SJCRH30 (cell line): Measurements from ENCODE around the gene SLC44A5. TPM values are rescaled to one million over a fixed set of nuclear protein-coding genes. Genes with fewer than 3 reads are reported as not detected.
A peak's percentile ranks its signal among the peaks of the same experiment; 100 is the strongest.
"Not testable (repeated sequence)": the region's sequence is repeated elsewhere in the genome, so short reads cannot be mapped to it uniquely, and the experiment has no call there.

Experiments used
- DNase-seq, 2 experiments: peaks; one replicate each; pipeline ENCODE4 v3.0.0-alpha.2; 2015 to 2020
- H3K27ac ChIP-seq: fragments of 250-450 bp; sonication (Bioruptor Pico); 2 replicates; pipeline ENCODE4 v1.5.1; 2020; ENCODE audit warnings: mild to moderate bottlenecking, moderate library complexity
- H3K27me3 ChIP-seq: fragments of 250-450 bp; sonication (Bioruptor Pico); 2 replicates; pipeline ENCODE4 v1.5.1; 2020; ENCODE audit warnings: mild to moderate bottlenecking, moderate library complexity
- H3K36me3 ChIP-seq: fragments of 250-450 bp; sonication (Bioruptor Pico); 2 replicates; pipeline ENCODE4 v1.5.1; 2020; ENCODE audit warnings: mild to moderate bottlenecking, moderate library complexity
- H3K4me1 ChIP-seq: fragments of 250-450 bp; sonication (Bioruptor Pico); 2 replicates; pipeline ENCODE4 v1.5.1; 2020; ENCODE audit warnings: mild to moderate bottlenecking, moderate library complexity
- H3K4me3 ChIP-seq: fragments of 250-450 bp; sonication (Bioruptor Pico); 2 replicates; pipeline ENCODE4 v1.5.1; 2020; ENCODE audit warnings: mild to moderate bottlenecking, moderate library complexity
- H3K9me3 ChIP-seq: fragments of 250-450 bp; sonication (Bioruptor Pico); replicated peaks from 2 replicates; pipeline ENCODE4 v1.5.1; 2020; ENCODE audit warnings: mild to moderate bottlenecking, moderate library complexity
- total RNA-seq: library from RNA; depleted of rRNA; stranded (reverse); fragments of >200 nt; shearing (Covaris generic); gene quantifications from 2 replicates; pipeline ENCODE4 v1.2.3, GENCODE V29; 2014; rRNA removed

Gene SLC44A5
- total RNA-seq, result 0.33 and 0.47 TPM in 2 replicates

GRCh38 chr1:75611014-75611413, at the start of gene SLC44A5:
Gene SLC44A5, minus strand, starts transcription at chr1:75611114. Its CDS starts 69,667 bp downstream, at chr1:75541447.
- H3K4me3 ChIP-seq, result no peak within 1 kb of the TSS
- H3K9me3 ChIP-seq, result no peaks in the 10 kb centered on the region
- H3K27ac ChIP-seq, result no peak within 1 kb of the TSS

DNA sequence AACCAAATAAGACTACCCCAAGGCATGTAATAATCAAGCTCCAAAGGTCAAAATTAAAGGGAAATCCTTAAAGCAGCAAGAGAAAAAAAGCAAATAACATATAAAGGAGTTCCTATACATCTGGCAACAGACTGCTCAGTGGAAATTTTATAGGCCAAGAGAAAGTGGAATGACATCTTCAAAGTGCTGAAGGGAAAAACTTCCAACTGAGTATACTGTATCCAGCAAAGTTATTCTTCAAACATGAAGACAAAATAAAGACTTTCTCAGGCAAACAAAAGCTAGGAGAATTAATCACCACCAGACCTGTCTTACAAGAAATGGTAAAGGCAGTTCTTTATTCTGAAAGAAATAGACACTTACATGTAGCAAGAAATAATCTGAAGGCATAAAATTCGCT, 45.0 kb upstream of the SLC44A5 start:
- H3K27me3 ChIP-seq, result no peaks in the 10 kb centered on the region
- no peaks in the 10 kb centered on the region for H3K9me3 ChIP-seq
- no peaks in the 10 kb centered on the region for H3K4me1 ChIP-seq
- no peak overlapping the region for H3K4me3 ChIP-seq
- DNase-seq, result no peak
- H3K36me3 ChIP-seq, result no peaks in the 10 kb centered on the region
- no peak overlapping the region for H3K27ac ChIP-seq

More at GRCh38 chr1:75611014-75611413, at the start of gene SLC44A5:
- Histone ChIP-seq H3K36me3 (no peaks in the 10 kb centered on the region), H3K27me3 (peaks cover 5% of the 10 kb centered on the region; the same call in 1 of the 2 replicates), H3K4me1 (no peaks in the 10 kb centered on the region)
- DNase-seq, result no peak

DNA sequence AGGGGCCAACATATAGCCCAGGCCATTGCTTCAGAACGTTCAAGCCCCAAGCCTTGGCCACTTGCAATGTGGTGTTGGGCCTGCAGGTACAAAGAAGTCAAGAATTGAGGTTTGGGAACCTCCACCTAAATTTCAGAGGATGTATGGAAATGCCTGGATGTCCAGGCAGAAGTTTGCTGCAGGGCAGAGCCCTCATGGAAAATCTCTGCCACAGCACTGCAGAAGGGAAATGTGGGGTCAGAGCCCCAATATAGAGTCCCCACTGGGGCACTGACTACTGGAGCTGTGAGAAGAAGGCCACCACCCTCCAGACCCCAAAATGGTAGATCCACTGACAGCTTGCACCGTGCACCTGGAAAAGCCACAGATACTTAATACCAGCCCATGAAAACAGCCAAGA, 36.3 kb upstream of the SLC44A5 start:
- not testable (repeated sequence) for H3K9me3 ChIP-seq, H3K36me3 ChIP-seq, H3K4me1 ChIP-seq, H3K27me3 ChIP-seq, H3K4me3 ChIP-seq, DNase-seq, H3K27ac ChIP-seq

- not testable (repeated sequence) for H3K4me1 ChIP-seq, H3K9me3 ChIP-seq, H3K36me3 ChIP-seq
Measured at GRCh38 chr1:75645153-75645552, 34.2 kb upstream of the SLC44A5 start.

GRCh38 chr1:75643460-75643859, 32.5 kb upstream of the SLC44A5 start:
- Histone ChIP-seq H3K4me3 (no peak overlapping the region), H3K27me3 (no peaks in the 10 kb centered on the region), H3K27ac (no peak overlapping the region), H3K4me1 (no peaks in the 10 kb centered on the region), H3K36me3 (no peaks in the 10 kb centered on the region), H3K9me3 (no peaks in the 10 kb centered on the region)
- DNase-seq, result peak; percentile 38 to 69

More at GRCh38 chr1:75645153-75645552, 34.2 kb upstream of the SLC44A5 start:
- H3K27ac ChIP-seq, DNase-seq, H3K4me3 ChIP-seq, H3K27me3 ChIP-seq: not testable (repeated sequence)

- H3K9me3 ChIP-seq, result no peaks in the 10 kb centered on the region
- no peak overlapping the region for H3K27ac ChIP-seq
- no peaks in the 10 kb centered on the region for H3K27me3 ChIP-seq
- H3K4me3 ChIP-seq, result no peak overlapping the region
- H3K36me3 ChIP-seq, result no peaks in the 10 kb centered on the region
- no peak for DNase-seq
- no peaks in the 10 kb centered on the region for H3K4me1 ChIP-seq
Measured at GRCh38 chr1:75641325-75641724, 30.4 kb upstream of the SLC44A5 start.

DNA sequence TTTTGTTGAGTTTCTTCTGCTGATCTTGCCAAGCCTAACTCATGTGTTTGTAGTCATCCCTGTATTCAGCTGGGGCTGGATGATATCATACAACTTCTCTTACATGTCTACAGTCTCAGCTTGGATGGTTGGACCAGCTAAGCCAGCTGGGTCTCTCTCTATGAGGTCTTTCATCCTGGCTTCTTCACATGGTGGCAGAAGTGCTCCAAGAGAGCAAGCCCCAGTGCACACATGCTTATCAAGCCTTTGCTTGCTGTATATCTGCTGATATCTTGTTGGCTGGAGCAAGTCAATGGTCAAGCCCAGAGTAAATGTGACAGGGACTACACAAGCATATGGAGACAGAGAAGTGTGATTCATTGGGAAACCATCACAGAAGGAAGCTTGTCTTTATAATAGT, 29.2 kb upstream of the SLC44A5 start:
- Histone ChIP-seq H3K4me3 (no peak overlapping the region), H3K27me3 (no peaks in the 10 kb centered on the region), H3K4me1 (no peaks in the 10 kb centered on the region), H3K27ac (no peak overlapping the region), H3K36me3 (no peaks in the 10 kb centered on the region), H3K9me3 (no peaks in the 10 kb centered on the region)
- no peak for DNase-seq

GRCh38 chr1:75632350-75632949, 21.5 kb upstream of the SLC44A5 start:
- H3K4me3 ChIP-seq, result no peak overlapping the region
- no peaks in the 10 kb centered on the region for H3K9me3 ChIP-seq
- H3K27me3 ChIP-seq, result no peaks in the 10 kb centered on the region
- DNase-seq, result peak in 1 of 2 experiments; percentile 60
- H3K4me1 ChIP-seq, result no peaks in the 10 kb centered on the region
- H3K27ac ChIP-seq, result no peak overlapping the region
- no peaks in the 10 kb centered on the region for H3K36me3 ChIP-seq

GRCh38 chr1:75630998-75631397, 20.1 kb upstream of the SLC44A5 start:
- Histone ChIP-seq H3K4me3 (no peak overlapping the region), H3K9me3 (no peaks in the 10 kb centered on the region), H3K27ac (no peak overlapping the region), H3K4me1 (no peaks in the 10 kb centered on the region), H3K27me3 (no peaks in the 10 kb centered on the region), H3K36me3 (no peaks in the 10 kb centered on the region)
- no peak for DNase-seq

- Histone ChIP-seq H3K36me3 (no peaks in the 10 kb centered on the region), H3K9me3 (no peaks in the 10 kb centered on the region), H3K4me1 (no peaks in the 10 kb centered on the region), H3K4me3 (no peak overlapping the region), H3K27ac (no peak overlapping the region), H3K27me3 (no peaks in the 10 kb centered on the region)
- DNase-seq, result no peak
Measured at GRCh38 chr1:75630004-75630594, 19.2 kb upstream of the SLC44A5 start.

DNA sequence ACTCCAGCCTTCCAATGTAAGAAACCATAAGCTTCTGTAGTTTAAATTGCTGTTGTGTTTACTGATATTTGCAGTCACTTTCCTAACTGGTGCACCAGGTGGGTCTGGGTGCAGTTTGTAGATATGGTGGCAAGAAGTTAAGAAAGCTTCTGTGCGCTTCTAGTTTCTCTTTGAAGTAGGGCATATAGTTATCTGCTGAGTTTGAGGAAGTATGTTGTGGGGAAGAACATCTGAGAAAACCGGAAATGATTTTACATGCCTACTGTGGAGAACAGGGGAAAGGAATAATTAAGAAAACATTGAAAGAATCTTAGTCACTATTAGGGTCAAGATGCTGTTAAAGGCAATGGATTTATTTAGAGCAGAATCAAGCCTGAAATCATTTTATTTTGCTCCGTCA, 14.9 kb upstream of the SLC44A5 start:
- Histone ChIP-seq H3K4me3 (no peak overlapping the region), H3K36me3 (no peaks in the 10 kb centered on the region), H3K4me1 (no peaks in the 10 kb centered on the region), H3K27ac (no peak overlapping the region), H3K27me3 (peaks cover 6% of the 10 kb centered on the region; the same call in 1 of the 2 replicates), H3K9me3 (no peaks in the 10 kb centered on the region)
- no peak for DNase-seq

DNA sequence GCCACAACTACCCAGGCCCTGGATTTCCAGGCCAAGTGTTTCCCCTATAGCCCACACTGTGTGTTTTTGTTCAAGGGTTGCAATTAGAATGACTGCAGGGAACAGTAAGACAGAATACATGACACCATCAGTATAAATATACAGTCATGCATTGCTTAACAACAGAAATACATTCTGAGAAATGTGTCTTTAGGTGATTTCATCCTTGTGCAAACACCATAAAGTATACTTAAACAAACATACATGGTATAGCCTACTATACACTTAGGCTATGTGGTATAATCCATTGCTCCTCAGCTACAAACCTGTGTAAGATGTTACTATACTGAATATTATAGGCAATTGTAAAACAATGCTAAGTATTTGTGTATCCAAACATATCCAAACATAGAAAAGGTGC, 7.5 kb upstream of the SLC44A5 start:
- Histone ChIP-seq H3K27ac (no peak overlapping the region), H3K4me3 (no peak overlapping the region), H3K4me1 (no peaks in the 10 kb centered on the region), H3K9me3 (no peaks in the 10 kb centered on the region), H3K27me3 (peaks cover 26% of the 10 kb centered on the region), H3K36me3 (no peaks in the 10 kb centered on the region)
- DNase-seq, result no peak

DNA sequence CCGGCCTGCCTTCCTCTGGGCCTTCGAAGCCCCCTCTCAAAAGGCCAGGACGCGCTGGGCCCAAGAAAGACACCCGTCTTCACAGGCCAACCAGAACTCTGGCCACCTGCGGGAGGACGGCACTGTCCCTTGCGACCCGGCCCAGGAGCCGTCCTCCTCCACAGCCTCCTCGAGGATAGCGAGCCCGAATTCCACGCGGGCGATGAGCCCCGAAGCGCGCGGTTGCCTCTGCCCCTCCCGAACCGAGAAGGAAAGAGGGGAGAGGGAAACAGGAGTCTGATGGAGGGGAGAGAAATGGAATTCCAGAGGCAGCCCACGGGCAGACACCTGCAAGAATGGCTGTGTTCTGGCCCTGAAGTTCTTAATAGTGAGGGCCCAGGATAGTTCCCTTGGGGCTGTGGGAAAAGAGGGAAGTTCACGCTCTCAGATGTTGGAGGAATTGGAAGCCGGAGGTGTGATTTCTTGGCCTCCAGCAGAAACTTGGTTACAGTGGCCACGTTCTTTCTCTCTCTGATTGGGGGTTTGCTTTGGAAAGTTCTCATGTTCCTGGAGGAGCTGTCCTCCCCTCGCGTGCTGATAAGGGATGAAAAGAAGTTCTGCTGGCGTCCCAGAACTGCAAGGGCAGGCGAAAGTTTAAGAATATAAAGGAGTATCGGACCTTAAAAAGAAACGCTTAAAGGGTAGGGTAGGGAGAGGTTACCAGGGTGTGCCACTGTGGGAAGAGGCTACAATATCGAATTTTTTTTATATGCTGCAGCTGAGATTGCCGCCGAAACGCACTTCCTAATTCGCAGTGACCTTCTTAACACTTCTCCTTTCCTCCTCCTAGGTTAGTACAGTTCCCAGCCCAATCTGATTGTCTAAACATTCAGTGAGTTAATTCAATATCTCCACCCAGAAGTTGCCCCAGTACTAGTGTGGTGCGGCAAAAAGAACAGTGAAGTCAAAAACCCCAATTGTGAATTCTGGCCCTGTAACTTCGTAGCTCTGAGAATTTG, 5.8 kb upstream of the SLC44A5 start:
- Histone ChIP-seq H3K36me3 (no peaks in the 10 kb centered on the region), H3K27ac (no peak overlapping the region), H3K4me1 (no peaks in the 10 kb centered on the region), H3K9me3 (no peaks in the 10 kb centered on the region), H3K27me3 (peaks cover 26% of the 10 kb centered on the region), H3K4me3 (peak overlapping the region; percentile 61)
- peak; percentile 9 to 36 for DNase-seq

DNA sequence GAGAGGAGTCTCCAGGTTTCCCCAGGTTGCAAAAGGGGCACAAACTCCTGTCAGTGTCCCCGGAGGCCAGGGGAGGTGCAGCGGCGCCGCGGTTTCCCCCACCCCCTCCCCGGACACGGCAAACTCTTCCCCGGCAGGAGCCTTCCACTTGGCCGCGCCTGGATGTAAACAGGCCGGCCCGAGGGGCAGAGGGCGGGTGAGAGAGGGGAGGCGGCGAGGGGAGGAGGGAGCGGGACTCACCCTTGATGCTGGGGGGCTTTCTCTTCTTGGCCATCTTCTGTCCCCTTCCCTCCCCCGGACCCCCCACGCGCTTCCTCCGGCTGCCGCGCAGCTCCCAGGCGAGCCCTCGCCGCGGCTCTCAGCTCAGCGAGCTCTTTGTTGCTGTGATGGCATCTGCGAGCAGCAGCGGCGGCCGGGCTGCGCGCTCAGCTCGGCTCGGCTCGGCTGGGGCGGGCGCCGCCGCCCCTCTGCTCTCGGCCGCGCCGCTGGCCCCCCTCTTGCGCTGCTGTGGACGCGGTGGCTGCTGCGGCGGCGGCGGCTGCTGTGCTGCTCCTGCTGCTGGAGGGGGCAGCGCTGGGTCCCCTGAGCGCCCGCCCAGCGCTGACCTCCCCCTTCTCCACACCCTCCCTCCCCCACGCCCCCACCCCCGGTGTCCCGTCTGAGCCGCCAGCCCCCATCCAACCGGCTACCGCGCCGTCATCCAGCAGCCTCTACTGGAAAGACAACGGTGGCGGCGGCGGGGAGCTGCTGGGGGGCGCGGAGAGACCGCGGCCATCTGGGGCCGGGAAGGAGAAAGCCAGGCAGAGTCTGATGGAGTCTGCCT, 4.9 kb upstream of the SLC44A5 start:
- DNase-seq, result peak; percentile 43 to 63
- peaks cover 20% of the 10 kb centered on the region for H3K27me3 ChIP-seq

More for the DNA sequence above, 4.9 kb upstream of the SLC44A5 start:
- Histone ChIP-seq H3K36me3 (no peaks in the 10 kb centered on the region), H3K4me1 (no peaks in the 10 kb centered on the region), H3K27ac (no peak overlapping the region), H3K4me3 (peak overlapping the region; percentile 61), H3K9me3 (no peaks in the 10 kb centered on the region)
